ENCODE measurements around the gene OTOP3. TPM values are rescaled to one million over a fixed set of nuclear protein-coding genes. Genes with fewer than 3 reads are reported as not detected.

The OTOP3 gene
- total RNA-seq, 1 experiment from 2014 or later, result not detected

DNA sequence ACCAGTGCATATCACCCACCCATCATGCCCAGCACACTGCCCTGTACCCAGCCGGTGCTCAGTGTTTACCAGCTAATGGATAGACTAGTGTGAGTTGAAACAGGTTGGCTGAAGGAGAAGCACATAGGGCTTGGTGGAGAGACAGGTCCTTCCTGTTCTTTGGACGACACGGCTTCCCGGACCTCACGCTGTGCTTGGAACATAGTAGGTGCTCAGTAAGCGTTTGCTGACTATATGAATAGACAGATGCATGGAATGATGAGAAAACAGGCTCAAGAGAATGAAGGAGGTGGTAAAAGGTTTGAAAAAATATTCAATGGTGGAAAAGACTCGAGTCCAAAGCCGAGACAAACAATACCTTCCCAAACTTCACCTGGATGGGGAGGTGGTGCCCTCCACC is 35.5 kb upstream of the OTOP3 start:
- Mint-ChIP-seq H3K4me3 (no peak overlapping the region), H3K27me3 (ENCODE audit: low read depth) (peaks cover 28% of the 10 kb centered on the region), H3K4me1 (0 out of 2 replicates have a peak, but pooled peaks cover 2% of the 10 kb centered on the region), H3K36me3 (no peaks in the 10 kb centered on the region), H3K9me3 (no peaks in the 10 kb centered on the region), H3K27ac (no peak overlapping the region)
- ATAC-seq (no peak), DNase-seq (ENCODE audit: low spot score) (no peak)
- TF ChIP-seq, protein P1, sequence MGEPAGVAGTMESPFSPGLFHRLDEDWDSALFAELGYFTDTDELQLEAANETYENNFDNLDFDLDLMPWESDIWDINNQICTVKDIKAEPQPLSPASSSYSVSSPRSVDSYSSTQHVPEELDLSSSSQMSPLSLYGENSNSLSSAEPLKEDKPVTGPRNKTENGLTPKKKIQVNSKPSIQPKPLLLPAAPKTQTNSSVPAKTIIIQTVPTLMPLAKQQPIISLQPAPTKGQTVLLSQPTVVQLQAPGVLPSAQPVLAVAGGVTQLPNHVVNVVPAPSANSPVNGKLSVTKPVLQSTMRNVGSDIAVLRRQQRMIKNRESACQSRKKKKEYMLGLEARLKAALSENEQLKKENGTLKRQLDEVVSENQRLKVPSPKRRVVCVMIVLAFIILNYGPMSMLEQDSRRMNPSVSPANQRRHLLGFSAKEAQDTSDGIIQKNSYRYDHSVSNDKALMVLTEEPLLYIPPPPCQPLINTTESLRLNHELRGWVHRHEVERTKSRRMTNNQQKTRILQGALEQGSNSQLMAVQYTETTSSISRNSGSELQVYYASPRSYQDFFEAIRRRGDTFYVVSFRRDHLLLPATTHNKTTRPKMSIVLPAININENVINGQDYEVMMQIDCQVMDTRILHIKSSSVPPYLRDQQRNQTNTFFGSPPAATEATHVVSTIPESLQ (CRISPR knock-in tag; IDR thresholded peaks at IDR 0.05), result no peak
- TF ChIP-seq SMAD4 (CRISPR knock-in tag; IDR thresholded peaks at IDR 0.05) (no peak), SOX15 (CRISPR knock-in tag; IDR thresholded peaks at IDR 0.05) (no peak), FOXK1 (CRISPR knock-in tag; IDR thresholded peaks at IDR 0.05) (no peak), ZNF121 (CRISPR knock-in tag; IDR thresholded peaks at IDR 0.05) (no peak), ZNF219 (CRISPR knock-in tag; IDR thresholded peaks at IDR 0.05; ENCODE audit: borderline replicate concordance) (no peak), ESRRA (CRISPR knock-in tag; IDR thresholded peaks at IDR 0.05; ENCODE audit: borderline replicate concordance) (no peak), GRHL2 (CRISPR knock-in tag; IDR thresholded peaks at IDR 0.05; ENCODE audit: insufficient replicate concordance, severe bottlenecking) (no peak), ETV6 (CRISPR knock-in tag; IDR thresholded peaks at IDR 0.05) (no peak), HMGA2 (CRISPR knock-in tag; IDR thresholded peaks at IDR 0.05) (no peak), SP1 (CRISPR knock-in tag; conservative IDR thresholded peaks at IDR 0.05) (no peak), ZNF416 (CRISPR knock-in tag; IDR thresholded peaks at IDR 0.05) (no peak)
- TF ChIP-seq, protein P2, sequence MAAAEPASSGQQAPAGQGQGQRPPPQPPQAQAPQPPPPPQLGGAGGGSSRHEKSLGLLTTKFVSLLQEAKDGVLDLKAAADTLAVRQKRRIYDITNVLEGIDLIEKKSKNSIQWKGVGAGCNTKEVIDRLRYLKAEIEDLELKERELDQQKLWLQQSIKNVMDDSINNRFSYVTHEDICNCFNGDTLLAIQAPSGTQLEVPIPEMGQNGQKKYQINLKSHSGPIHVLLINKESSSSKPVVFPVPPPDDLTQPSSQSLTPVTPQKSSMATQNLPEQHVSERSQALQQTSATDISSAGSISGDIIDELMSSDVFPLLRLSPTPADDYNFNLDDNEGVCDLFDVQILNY (CRISPR knock-in tag; IDR thresholded peaks at IDR 0.05), result no peak
- TF ChIP-seq, protein P3, sequence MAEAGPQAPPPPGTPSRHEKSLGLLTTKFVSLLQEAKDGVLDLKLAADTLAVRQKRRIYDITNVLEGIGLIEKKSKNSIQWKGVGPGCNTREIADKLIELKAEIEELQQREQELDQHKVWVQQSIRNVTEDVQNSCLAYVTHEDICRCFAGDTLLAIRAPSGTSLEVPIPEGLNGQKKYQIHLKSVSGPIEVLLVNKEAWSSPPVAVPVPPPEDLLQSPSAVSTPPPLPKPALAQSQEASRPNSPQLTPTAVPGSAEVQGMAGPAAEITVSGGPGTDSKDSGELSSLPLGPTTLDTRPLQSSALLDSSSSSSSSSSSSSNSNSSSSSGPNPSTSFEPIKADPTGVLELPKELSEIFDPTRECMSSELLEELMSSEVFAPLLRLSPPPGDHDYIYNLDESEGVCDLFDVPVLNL (CRISPR knock-in tag; IDR thresholded peaks at IDR 0.05; ENCODE audit: borderline replicate concordance, low read depth), result no peak
- TF ChIP-seq, protein P4, sequence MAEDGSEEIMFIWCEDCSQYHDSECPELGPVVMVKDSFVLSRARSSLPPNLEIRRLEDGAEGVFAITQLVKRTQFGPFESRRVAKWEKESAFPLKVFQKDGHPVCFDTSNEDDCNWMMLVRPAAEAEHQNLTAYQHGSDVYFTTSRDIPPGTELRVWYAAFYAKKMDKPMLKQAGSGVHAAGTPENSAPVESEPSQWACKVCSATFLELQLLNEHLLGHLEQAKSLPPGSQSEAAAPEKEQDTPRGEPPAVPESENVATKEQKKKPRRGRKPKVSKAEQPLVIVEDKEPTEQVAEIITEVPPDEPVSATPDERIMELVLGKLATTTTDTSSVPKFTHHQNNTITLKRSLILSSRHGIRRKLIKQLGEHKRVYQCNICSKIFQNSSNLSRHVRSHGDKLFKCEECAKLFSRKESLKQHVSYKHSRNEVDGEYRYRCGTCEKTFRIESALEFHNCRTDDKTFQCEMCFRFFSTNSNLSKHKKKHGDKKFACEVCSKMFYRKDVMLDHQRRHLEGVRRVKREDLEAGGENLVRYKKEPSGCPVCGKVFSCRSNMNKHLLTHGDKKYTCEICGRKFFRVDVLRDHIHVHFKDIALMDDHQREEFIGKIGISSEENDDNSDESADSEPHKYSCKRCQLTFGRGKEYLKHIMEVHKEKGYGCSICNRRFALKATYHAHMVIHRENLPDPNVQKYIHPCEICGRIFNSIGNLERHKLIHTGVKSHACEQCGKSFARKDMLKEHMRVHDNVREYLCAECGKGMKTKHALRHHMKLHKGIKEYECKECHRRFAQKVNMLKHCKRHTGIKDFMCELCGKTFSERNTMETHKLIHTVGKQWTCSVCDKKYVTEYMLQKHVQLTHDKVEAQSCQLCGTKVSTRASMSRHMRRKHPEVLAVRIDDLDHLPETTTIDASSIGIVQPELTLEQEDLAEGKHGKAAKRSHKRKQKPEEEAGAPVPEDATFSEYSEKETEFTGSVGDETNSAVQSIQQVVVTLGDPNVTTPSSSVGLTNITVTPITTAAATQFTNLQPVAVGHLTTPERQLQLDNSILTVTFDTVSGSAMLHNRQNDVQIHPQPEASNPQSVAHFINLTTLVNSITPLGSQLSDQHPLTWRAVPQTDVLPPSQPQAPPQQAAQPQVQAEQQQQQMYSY (CRISPR knock-in tag; IDR thresholded peaks at IDR 0.05), result no peak
- TF ChIP-seq, protein P5, sequence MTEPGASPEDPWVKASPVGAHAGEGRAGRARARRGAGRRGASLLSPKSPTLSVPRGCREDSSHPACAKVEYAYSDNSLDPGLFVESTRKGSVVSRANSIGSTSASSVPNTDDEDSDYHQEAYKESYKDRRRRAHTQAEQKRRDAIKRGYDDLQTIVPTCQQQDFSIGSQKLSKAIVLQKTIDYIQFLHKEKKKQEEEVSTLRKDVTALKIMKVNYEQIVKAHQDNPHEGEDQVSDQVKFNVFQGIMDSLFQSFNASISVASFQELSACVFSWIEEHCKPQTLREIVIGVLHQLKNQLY (CRISPR knock-in tag; IDR thresholded peaks at IDR 0.05), result no peak
- TF ChIP-seq, protein P6, sequence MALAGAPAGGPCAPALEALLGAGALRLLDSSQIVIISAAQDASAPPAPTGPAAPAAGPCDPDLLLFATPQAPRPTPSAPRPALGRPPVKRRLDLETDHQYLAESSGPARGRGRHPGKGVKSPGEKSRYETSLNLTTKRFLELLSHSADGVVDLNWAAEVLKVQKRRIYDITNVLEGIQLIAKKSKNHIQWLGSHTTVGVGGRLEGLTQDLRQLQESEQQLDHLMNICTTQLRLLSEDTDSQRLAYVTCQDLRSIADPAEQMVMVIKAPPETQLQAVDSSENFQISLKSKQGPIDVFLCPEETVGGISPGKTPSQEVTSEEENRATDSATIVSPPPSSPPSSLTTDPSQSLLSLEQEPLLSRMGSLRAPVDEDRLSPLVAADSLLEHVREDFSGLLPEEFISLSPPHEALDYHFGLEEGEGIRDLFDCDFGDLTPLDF (CRISPR knock-in tag; IDR thresholded peaks at IDR 0.05), result no peak
- TF ChIP-seq, protein P7, sequence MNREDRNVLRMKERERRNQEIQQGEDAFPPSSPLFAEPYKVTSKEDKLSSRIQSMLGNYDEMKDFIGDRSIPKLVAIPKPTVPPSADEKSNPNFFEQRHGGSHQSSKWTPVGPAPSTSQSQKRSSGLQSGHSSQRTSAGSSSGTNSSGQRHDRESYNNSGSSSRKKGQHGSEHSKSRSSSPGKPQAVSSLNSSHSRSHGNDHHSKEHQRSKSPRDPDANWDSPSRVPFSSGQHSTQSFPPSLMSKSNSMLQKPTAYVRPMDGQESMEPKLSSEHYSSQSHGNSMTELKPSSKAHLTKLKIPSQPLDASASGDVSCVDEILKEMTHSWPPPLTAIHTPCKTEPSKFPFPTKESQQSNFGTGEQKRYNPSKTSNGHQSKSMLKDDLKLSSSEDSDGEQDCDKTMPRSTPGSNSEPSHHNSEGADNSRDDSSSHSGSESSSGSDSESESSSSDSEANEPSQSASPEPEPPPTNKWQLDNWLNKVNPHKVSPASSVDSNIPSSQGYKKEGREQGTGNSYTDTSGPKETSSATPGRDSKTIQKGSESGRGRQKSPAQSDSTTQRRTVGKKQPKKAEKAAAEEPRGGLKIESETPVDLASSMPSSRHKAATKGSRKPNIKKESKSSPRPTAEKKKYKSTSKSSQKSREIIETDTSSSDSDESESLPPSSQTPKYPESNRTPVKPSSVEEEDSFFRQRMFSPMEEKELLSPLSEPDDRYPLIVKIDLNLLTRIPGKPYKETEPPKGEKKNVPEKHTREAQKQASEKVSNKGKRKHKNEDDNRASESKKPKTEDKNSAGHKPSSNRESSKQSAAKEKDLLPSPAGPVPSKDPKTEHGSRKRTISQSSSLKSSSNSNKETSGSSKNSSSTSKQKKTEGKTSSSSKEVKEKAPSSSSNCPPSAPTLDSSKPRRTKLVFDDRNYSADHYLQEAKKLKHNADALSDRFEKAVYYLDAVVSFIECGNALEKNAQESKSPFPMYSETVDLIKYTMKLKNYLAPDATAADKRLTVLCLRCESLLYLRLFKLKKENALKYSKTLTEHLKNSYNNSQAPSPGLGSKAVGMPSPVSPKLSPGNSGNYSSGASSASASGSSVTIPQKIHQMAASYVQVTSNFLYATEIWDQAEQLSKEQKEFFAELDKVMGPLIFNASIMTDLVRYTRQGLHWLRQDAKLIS (CRISPR knock-in tag; IDR thresholded peaks at IDR 0.05; ENCODE audit: borderline replicate concordance), result no peak
- TF ChIP-seq, protein P8, sequence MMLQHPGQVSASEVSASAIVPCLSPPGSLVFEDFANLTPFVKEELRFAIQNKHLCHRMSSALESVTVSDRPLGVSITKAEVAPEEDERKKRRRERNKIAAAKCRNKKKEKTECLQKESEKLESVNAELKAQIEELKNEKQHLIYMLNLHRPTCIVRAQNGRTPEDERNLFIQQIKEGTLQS (CRISPR knock-in tag; conservative IDR thresholded peaks at IDR 0.05), result no peak
- TF ChIP-seq, protein P9, sequence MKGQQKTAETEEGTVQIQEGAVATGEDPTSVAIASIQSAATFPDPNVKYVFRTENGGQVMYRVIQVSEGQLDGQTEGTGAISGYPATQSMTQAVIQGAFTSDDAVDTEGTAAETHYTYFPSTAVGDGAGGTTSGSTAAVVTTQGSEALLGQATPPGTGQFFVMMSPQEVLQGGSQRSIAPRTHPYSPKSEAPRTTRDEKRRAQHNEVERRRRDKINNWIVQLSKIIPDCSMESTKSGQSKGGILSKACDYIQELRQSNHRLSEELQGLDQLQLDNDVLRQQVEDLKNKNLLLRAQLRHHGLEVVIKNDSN (CRISPR knock-in tag; IDR thresholded peaks at IDR 0.05), result no peak
- CTCF ChIA-PET, result interaction anchor here (0.6 to 2.6 kb wide), 2 partner anchors 23 to 38 kb away, joined by 3 to 15 read pairs; partner anchors contain the start of gene USH1G
- POLR2A ChIA-PET, result no interaction called here
